Kidney (tissue), 14 donors: ENCODE results near the gene RAD51B. TPM values are rescaled to one million over a fixed set of nuclear protein-coding genes. Genes with fewer than 3 reads are reported as not detected.
"Not testable (repeated sequence)": the region's sequence is repeated elsewhere in the genome, so short reads cannot be mapped to it uniquely, and the experiment has no call there.

Experiments
- DNase-seq, 5 donors: peaks; one replicate each; pipeline ENCODE4 v3.0.0-alpha.2; 2013 to 2020
- FAIRE-seq: peaks from 2 replicates; lab custom pipeline; 2012; peaks lifted over from hg19 to GRCh38; lab: Jason Lieb, UNC
- H3K27ac ChIP-seq, 2 donors: one replicate each; pipeline ENCODE4 v1.7.0; 2013; ENCODE audit warnings: low read depth in 2 of 2, low read length in 2 of 2, inconsistent platforms in 1 of 2
- H3K27me3 ChIP-seq: one replicate; pipeline ENCODE4 v1.7.1; 2013; ENCODE audit warnings: low read length, inconsistent platforms; ENCODE audit not compliant: control insufficient read depth, insufficient read depth
- H3K36me3 ChIP-seq, 3 donors: one replicate each; pipeline versions ENCODE4 v1.7.0 to v1.7.1; 2013; ENCODE audit warnings: low read length in 3 of 3, control low read depth in 1 of 3, inconsistent platforms in 1 of 3; ENCODE audit not compliant: insufficient read depth in 3 of 3, control insufficient read depth in 2 of 3
- H3K4me1 ChIP-seq, 3 donors: one replicate each; pipeline versions ENCODE4 v1.7.0 to v1.7.1; 2013; ENCODE audit warnings: low read length in 3 of 3, inconsistent platforms in 1 of 3, low read depth in 1 of 3; ENCODE audit not compliant: control insufficient read depth in 2 of 3, insufficient read depth in 2 of 3
- H3K4me3 ChIP-seq, 3 donors: one replicate each; pipeline versions ENCODE4 v1.7.0 to v1.8.1; 2013; ENCODE audit warnings: low read length in 3 of 3, control low read depth in 1 of 3, inconsistent platforms in 1 of 3
- H3K9ac ChIP-seq, 3 donors: one replicate each; pipeline versions ENCODE4 v1.7.0 to v1.7.1; 2013; ENCODE audit warnings: low read length in 3 of 3, control low read depth in 1 of 3, inconsistent platforms in 1 of 3
- H3K9me3 ChIP-seq, 3 donors: one replicate each; pipeline versions ENCODE4 v1.7.0 to v1.7.1; 2013; ENCODE audit warnings: low read length in 3 of 3, control low read depth in 1 of 3, inconsistent platforms in 1 of 3; ENCODE audit not compliant: control insufficient read depth in 2 of 3, insufficient read depth in 1 of 3
- intact Hi-C: fragments of 100-400 bp; cut with DNase I; formaldehyde crosslinking; loops from one replicate; pipeline ENCODE4 v1.11.1; 2022
- polyA plus RNA-seq: library from polyadenylated mRNA; stranded (reverse); fragments of 350-450 nt; fragmentation: Illumina TruSeq; extraction: RNeasy Lipid Tissue Mini Kit (QIAGEN cat#74804); gene quantifications from one replicate; pipeline ENCODE4 v1.2.3, GENCODE V29; 2014; ENCODE audit warnings: low read depth, low replicate concordance; ENCODE audit not compliant: insufficient read depth
- total RNA-seq: library from RNA; stranded (reverse); fragmentation: NEBNext Ultra II Directional; extraction: Animal tissue kit (Norgen Biotek cat#: 25700); gene quantifications from one replicate; pipeline ENCODE4 v1.2.1, GENCODE V29; 2021
- TF ChIP-seq, protein P1 (sequence below): IDR thresholded peaks from 3 replicates; pipeline ENCODE4 v1.5.1; 2012; ENCODE audit warnings: mild to moderate bottlenecking, moderate library complexity, borderline replicate concordance; ENCODE audit not compliant: insufficient read depth; ENCODE audit errors: extremely low read depth
- donor health status: control.
- donor health status: control.
- donor health status: control.
- donor health status: control.
- donor health status: control.
- donor health status: DM: yes; HTN: yes; CAD: no.
- donor health status: Normal renal cell carcinoma (clear cell type).

RAD51B gene
- total and polyA plus RNA-seq, 2 donors from 2014 or later: 6.9 to 18.0 TPM

GRCh38 chr14:68219407-68219806 lies 399.8 kb downstream of the RAD51B start:
- Histone ChIP-seq H3K9ac (no peak overlapping the region), H3K27ac (no peak overlapping the region), H3K27me3 (no peaks in the 10 kb centered on the region), H3K36me3 (no peaks in the 10 kb centered on the region), H3K4me1 (peaks cover 0 to 3% (median 0%) of the 10 kb centered on the region in 3 donors), H3K9me3 (no peaks in the 10 kb centered on the region), H3K4me3 (no peak overlapping the region)
- FAIRE-seq (no peak), DNase-seq (no peak)
- TF ChIP-seq, protein P1, sequence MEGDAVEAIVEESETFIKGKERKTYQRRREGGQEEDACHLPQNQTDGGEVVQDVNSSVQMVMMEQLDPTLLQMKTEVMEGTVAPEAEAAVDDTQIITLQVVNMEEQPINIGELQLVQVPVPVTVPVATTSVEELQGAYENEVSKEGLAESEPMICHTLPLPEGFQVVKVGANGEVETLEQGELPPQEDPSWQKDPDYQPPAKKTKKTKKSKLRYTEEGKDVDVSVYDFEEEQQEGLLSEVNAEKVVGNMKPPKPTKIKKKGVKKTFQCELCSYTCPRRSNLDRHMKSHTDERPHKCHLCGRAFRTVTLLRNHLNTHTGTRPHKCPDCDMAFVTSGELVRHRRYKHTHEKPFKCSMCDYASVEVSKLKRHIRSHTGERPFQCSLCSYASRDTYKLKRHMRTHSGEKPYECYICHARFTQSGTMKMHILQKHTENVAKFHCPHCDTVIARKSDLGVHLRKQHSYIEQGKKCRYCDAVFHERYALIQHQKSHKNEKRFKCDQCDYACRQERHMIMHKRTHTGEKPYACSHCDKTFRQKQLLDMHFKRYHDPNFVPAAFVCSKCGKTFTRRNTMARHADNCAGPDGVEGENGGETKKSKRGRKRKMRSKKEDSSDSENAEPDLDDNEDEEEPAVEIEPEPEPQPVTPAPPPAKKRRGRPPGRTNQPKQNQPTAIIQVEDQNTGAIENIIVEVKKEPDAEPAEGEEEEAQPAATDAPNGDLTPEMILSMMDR: no peak
- intact Hi-C loops: no loop called here

DNA sequence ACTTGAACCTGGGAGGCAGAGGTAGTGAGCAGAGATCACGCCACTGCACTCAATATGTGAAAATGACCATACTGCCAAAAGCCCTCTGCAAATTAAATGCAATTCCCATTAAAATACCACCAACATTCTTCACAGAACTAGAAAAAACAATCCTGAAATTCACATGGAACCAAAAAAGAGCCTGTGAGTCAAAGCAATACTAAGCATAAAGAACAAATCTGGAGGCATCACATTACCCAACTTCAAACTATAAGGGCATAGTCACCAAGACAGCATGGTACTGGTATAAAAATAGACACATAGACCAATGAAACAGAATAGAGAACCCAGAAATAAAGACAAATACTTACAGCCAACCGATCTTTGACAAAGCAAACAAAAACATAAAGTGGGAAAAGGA lies 401.5 kb downstream of the RAD51B start:
- H3K27me3 ChIP-seq, H3K4me1 ChIP-seq, DNase-seq, H3K9me3 ChIP-seq, H3K4me3 ChIP-seq, H3K36me3 ChIP-seq, intact Hi-C loops, FAIRE-seq, H3K27ac ChIP-seq, H3K9ac ChIP-seq: not testable (repeated sequence)

GRCh38 chr14:68222154-68222553 lies 402.6 kb downstream of the RAD51B start:
- TF ChIP-seq, protein P1: no peak

GRCh38 chr14:68222726-68223125 lies 403.1 kb downstream of the RAD51B start:
- H3K27me3 ChIP-seq: no peaks in the 10 kb centered on the region
- intact Hi-C loops: no loop called here
- H3K9me3 ChIP-seq: no peaks in the 10 kb centered on the region
- H3K9ac ChIP-seq: no peak overlapping the region
- no peak for DNase-seq
- H3K4me1 ChIP-seq: peaks cover 0 to 2% (median 0%) of the 10 kb centered on the region in 3 donors
- H3K4me3 ChIP-seq: no peak overlapping the region
- no peak overlapping the region for H3K27ac ChIP-seq
- no peak for FAIRE-seq
- no peaks in the 10 kb centered on the region for H3K36me3 ChIP-seq
- TF ChIP-seq, protein P1: no peak

More at GRCh38 chr14:68222154-68222553, 402.6 kb downstream of the RAD51B start:
- intact Hi-C loops: no loop called here
- DNase-seq (no peak), FAIRE-seq (no peak)
- Histone ChIP-seq H3K4me1 (peaks cover 0 to 3% (median 0%) of the 10 kb centered on the region in 3 donors), H3K27me3 (no peaks in the 10 kb centered on the region), H3K27ac (no peak overlapping the region), H3K9ac (no peak overlapping the region), H3K9me3 (no peaks in the 10 kb centered on the region), H3K36me3 (no peaks in the 10 kb centered on the region), H3K4me3 (no peak overlapping the region)
